ENCODE measurements around the gene PSMD5.

The PSMD5 gene

DNA sequence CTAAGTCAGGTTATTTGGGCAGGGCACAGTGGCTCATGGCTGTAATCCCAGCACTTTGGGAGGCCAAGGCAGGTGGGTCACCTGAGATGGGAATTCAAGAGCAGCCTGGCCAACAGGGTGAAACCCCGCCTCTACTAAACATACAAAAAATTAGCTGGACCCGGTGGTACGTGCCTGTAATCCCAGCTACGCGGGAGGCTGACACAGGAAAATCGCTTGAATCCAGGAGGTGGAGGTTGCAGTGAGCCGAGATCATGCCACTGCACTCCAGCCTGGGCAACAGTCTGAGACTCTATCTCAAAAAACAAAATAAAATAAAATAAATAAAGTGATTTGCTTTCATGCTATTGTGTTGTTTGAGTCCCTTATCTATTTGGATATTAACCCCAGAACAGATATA lies 41.3 kb downstream of the PSMD5 start:
- DNase-seq: no peak

DNA sequence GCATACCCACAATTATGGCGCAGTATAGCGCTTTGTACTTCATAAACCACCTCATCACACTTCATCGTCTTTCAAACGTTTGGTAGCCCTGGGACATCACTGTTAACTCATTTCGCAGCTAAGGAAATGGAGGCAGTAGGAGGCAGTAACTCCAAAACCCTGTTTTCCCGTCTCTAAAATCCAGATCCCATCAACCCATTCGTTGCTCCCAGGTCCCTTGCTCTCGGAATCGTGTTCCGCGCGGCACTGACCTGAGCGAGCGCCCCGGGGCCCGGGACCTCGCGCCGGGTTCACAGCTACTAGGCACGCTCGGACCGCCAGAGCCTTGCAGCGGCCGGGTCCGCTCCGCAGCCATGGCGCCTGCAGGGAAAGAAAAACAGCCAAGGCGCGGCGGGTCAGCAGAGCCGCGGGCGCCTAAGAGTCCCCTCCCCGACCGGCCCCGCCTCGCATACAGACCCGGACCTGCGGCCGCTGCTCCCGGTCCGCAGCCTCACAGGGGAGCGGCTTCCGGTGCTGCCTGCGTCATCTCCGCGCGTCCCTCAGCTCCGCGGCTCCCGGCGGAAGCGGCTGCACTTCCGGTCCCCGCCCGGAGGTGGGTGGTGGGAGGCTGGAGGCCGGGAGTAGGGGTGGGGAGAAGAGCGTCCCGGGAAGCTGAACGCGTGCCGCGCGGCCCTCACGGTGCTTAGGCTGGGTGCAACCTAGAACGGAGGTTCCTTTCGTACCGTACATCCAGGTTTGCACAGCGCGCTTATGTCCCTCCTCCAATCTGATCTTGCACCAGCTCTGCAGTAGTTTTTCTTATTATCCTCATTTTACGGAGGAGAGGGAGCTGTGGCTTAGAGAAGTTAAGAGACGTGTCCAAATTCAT lies 49.6 kb downstream of the PSMD5 start, which contains the start of gene FBXW2:
Gene FBXW2 (minus strand): TSS at position 519 of the 868 bp plus-strand sequence. CDS start 5,158 bp downstream, outside the sequence.
- peak; percentile 65 to 71 for DNase-seq

DNA sequence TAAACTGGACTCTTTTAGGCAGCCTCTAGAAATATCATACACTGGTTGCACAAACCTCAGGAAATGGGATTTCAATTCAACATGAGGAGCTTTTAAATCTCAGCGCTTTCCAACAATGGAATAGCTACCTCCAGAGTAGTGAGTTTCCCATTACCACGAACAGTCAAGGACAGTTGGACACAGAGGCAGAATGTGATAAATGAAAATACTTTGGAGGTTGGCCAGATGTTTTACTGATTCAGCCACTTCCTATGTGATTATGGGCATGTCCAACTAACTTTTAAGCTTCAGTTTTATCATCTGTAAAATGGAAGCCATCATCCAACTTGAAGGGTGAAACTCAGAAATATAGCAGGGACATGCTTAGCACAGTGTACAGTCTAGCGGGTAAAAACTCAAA lies 51.6 kb downstream of the PSMD5 start:
- DNase-seq: no peak

DNA sequence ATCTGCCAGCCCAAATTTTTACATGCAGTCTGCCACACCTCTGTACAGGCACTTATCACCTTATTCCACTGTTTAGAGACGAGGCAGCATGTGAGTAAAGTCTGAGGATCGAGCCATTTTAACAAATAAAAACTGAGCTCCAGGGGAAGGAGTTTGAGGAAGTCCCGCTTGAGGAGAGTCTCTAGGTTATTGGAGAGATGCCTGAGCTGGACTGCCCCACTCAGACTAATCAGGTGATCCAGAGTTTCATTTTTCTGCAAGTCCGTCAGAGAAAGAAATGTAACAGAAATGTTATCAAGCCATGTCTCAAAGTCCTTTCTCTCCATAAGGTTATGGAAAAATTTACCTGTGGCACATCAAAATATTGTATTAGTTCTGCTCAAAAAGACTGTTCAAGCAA lies 54.8 kb downstream of the PSMD5 start:
- DNase-seq: no peak

DNA sequence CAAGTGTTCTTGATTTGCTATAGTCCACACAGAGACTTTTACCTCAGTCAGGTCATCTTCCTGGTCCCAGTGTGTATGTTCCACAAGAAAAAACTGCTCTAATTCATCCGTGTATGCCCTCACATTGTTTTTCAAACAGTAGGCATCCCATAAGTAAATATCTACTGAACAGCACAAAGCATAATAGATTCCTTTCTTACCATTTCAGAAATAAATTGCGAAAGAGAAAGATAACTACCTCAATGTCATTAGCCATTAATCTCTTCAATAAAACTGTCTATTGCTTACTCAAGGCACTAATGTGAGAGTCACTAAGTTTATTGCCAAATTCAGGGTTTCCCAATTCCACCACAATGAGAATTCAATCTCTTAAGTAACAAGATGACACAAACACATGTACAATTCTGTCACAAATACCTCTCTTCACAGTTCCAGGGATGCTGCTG lies 59.1 kb downstream of the PSMD5 start:
- no peak for DNase-seq

DNA sequence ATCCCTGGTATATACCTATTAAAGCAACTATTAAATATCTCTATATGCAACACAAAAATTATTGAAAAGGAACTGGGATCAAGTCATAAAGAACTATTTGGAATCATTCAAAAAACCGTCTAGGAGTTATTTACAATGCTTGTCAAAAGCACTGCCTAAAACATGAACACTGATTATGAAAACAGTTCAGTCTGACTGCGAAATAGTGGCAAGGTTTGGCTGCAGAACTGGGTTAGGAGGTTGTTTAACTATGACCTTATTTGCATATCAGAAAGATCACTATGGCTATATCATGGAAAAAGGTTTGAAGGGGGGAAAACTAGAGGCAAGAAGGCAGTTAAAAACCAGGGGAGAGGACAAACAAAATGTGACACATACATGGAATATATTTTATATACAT lies 61.5 kb downstream of the PSMD5 start:
- no peak for DNase-seq

DNA sequence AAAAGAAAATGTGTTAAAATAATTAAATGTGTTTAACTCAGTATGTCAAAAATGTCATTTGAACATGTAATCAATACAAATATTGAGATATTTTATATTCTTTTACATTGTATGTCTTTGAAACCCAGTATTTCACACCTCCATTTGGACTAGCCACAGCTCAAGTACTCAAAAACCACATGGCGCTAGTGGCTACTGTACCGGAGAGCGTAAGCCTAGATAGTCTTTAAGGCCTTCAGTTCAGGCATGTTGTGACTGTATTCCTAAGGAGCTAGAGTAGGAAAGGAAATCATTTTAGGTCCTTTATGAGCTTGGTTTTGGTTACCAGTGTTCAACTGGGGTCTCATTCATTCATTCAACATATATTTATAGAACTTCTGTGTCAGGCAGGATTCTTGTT lies 62.4 kb downstream of the PSMD5 start:
- DNase-seq: no peak

DNA sequence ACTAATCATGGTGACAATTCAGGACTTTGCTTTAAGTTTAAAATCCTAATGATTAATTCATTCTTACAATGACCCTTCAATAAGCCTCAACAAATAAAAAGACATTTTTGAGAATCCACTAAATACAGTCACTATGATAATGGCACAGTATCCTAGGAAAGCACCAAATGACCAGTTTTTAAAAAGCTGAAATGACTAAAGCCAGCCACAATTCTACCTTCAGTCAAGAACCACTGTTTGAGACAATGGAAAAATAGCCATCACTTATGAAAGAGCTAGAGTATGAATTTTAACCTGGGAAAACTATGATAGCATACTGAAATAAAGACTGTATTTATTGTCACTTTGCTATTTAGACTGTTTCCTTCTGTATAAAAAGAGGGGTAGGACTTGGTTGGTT lies 63.5 kb downstream of the PSMD5 start:
- no peak for DNase-seq

DNA sequence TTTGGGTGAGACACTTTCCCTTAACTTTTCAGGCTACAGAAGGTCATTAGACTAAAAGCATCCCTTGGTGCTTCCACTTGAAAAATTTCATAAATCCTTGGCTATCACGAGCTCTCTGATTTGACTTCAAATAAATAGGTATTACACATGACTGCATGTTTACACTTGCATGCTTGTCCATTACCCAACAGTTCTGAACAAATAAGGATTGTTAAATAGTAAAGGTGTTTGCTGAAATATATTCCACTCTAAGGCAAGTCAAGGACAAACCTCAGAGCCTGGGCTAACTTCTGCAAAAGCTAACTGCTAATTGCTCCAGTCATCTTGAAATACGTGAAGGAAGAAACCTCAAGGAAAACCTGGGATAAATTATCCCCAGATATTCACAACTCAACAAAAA lies 64.0 kb downstream of the PSMD5 start:
- no peak for DNase-seq

DNA sequence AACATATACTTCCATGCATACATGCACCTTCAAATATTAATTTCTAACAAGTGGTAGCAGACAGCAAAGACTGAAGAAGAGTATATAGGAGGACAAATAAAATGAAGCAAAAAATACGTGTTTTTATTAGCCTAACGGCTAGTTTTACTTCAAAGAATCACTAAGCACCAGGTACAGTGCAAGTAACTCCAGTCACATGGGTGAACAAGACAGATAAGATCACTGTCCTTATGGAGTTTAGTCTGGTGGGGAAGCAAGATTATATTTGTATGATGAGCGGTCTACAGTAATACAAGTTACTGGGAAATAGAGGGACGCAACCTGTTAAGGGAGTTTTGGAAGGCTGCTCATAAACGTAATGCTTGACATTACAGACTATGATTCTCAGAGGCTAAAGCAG lies 65.5 kb downstream of the PSMD5 start:
- no peak for DNase-seq

DNA sequence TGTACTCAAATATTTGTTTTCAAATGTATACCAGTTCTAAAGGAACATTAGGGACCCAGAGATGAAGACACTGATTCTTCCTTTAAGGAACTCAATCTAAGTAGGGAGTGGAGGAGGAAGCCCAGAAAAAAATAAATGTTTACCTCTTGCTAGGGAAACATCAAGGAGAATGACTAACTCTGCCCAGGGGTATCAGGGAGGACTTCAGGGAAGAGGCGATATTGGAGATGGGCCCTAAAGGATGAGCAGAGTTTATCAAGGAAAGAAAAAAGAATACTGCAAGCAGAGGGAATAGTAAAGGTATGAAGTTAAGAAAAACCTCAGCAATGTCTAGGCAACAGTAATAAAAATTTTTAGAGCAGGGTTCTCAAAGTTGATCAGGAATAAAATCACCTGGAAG lies 65.9 kb downstream of the PSMD5 start:
- DNase-seq: no peak

DNA sequence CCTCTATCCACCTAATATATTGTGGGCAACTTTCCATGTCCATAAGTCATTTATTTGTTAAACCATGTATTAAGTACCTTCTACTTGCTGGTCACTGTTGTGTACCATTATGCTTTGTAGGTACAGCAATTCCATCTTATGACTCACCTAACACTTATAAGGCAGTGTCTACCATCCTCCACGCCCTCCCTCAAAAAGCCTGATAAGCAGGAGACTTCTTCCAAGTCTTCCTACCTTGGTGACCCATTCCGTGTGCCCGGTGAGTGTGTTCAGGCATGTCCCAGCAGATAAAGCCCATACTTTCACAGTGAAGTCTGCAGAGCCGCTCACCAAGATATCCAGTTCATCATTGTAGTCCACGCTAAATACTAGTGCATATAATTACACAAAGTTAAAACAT lies 66.9 kb downstream of the PSMD5 start:
- DNase-seq: no peak

DNA sequence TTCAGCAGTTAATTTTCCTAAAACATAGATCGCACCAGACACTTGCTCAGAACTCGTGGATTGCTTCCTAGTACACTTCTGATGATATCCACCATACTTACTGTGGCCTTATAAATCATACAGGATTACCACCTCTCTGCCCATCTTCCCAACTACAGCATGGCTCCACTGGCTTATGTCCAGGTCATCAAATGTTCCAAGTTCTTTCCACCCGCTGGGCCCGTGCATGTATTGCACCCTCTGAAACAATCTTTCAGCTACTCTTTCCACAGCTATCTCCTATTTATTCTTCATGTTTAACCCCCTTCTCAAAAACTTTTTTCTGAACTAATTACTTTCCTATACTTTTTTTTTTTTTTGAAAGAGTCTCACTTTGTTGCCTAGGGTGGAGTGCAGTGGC lies 68.0 kb downstream of the PSMD5 start:
- no peak for DNase-seq

DNA sequence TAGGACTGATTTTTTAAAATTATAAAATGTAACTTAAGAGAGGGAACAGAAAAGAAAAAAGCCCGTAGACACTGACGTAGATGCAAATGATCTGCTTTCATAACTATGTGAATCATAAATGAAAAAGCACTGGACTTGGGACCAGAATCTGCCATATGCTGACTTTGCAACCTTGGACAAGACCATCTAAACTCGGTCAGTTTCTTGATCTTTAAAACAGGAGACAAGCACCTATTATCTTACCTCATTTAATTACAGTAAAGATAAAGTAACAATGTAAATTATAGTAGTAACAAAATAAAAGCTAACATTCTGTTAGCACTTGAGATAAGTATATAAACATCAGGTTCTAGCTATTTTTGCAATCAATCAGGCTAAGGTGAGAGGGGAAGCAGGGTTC lies 69.5 kb downstream of the PSMD5 start:
- DNase-seq: no peak

DNA sequence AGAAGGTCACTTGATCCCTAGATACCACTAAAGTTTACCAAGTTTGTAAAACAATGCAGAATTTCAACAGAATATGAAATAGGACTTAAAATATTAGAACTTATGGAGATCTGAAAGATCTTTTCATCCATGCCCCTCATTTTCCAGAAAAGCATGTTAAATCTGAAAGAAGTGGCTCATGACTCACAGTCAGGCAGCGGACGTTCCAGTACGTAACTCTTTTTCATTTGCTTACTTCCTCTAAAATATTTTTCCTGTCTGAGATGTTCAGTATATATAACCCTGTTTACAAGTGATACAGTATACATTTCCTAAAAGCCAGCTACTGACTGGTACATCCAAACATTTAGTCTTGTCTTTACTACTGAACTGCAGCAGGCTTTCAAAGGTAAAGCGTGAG lies 71.8 kb downstream of the PSMD5 start:
- DNase-seq: no peak

DNA sequence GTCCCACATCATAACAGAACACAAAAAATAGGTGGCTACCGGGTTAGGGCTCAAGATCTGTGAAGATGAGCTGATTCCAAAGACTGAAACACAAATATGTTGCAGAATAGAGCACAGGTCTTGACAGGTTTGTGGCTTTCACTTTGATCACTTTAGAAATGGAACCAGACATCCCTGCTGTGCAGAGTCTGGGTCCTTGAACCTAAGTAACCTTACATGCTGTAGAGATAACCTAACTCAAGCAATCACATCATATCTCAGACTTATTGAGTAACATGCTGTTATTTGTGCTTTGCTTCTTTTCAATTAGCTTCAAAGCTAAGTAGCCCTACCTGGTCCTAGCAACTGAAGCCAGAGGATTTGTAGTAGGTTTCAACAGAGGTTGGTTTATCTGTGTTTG lies 73.8 kb downstream of the PSMD5 start:
- DNase-seq: no peak

DNA sequence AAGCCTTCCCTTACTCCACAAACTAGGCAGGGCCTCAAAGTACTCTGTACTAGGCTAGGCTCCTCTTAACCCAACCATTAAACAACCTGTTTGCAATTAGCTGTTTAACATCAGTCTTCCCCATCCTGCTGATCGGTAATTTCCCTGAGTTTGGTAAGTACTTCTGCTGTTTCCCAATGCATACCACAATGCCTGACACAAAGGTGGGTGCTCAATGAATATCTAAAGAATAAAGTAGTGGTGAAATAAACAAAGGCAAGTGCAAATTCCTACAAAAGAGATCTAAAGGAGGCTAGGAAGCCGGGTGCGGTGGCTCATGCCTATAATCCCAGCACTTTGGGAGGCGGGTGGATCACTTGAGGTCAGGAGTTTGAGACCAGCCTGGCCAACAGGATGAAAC lies 74.5 kb downstream of the PSMD5 start:
- no peak for DNase-seq

DNA sequence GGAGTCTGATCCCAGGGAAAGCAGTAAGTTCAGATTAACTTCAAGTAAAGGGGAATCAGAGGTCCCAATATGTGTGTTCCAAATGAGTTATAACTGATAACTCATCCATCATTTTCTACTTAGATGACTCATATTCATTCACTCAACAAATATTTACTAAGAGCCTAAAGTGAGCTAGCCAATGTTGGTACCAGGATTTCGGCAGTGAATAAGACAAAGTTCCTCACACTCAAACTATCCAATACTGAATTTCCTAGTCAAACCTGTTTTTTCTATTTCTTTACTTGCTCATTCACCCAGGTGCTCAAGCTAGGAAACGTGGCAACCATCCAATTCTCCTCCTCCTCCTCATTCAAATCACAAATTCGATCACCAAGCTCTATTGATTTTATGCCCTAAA lies 75.3 kb downstream of the PSMD5 start:
- DNase-seq: no peak

All from activated CD4-positive, alpha-beta T cell treated with anti-CD3 and anti-CD28 coated beads, Interleukin-2, amount 50 U/mL, for 4 hours (primary cell).